SH-SY5Y (cell line): ENCODE measurements around the gene UBE3B.

Experiments used
- GATA2 ChIP-seq: IDR thresholded peaks from 2 replicates; pipeline ENCODE4 v1.6.1; 2011; ENCODE audit warnings: mild to moderate bottlenecking, low read depth, low read length
- GATA3 ChIP-seq: IDR thresholded peaks from 2 replicates; pipeline ENCODE4 v1.6.1; 2011; ENCODE audit warnings: low read depth, mild to moderate bottlenecking, low read length, moderate library complexity

DNA sequence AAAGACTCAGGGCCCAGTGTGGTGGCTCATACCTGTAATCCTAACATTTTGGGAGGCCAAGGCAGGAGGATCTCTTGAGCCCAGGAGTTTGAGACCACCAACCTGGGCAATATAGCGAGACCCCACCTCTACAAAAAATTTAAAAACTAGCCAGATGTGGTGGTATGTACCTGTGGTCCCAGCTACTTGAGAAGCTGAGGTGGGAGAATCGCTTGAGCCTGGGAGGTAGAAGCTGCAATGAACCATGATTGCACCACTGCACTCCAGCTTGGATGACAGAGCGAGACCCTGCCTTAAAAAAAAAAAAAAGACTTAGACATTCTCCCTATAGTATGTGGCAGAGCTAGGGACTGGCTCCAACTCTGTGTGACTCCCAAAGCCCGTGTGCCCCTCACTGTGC lies 2.9 kb downstream of the UBE3B start:
- no peak for TF ChIP-seq GATA3
- no peak for TF ChIP-seq GATA2
